ENCODE data around the gene USP16. TPM values are rescaled to one million over a fixed set of nuclear protein-coding genes. Genes with fewer than 3 reads are reported as not detected.

Gene USP16
- total and polyA plus RNA-seq, 2 of the 13 experiments (the other 11 are each of a cell fraction or from before 2014, with no cell fraction given): 16.5 to 46.9 TPM

- no peak for TF ChIP-seq ZBTB44 (CRISPR knock-in tag; IDR thresholded peaks at IDR 0.05)
- TF ChIP-seq SAP130 (CRISPR knock-in tag; IDR thresholded peaks at IDR 0.05; ENCODE audit: low read depth): no peak
- no peak for TF ChIP-seq POGZ (CRISPR knock-in tag; IDR thresholded peaks at IDR 0.05)
- no peak for TF ChIP-seq ZHX2 (IDR thresholded peaks at IDR 0.05; ENCODE audit: low read depth)
- TF ChIP-seq ZHX2 (CRISPR knock-in tag; IDR thresholded peaks at IDR 0.05; ENCODE audit: borderline replicate concordance): no peak
- TF ChIP-seq SRSF4 (IDR thresholded peaks at IDR 0.05; ENCODE audit: low read depth, low read length, poor library complexity, severe bottlenecking): no peak
- no peak for TF ChIP-seq MATR3 (CRISPR knock-in tag; IDR thresholded peaks at IDR 0.05)
Observed at GRCh38 chr21:29007810-29008209, 16.7 kb upstream of the USP16 start (continued).

Data from HepG2 (cell line).